Suprapubic skin (tissue), 4 donors: Measurements from ENCODE around the gene FAM78B. TPM values are rescaled to one million over a fixed set of nuclear protein-coding genes. Genes with fewer than 3 reads are reported as not detected.

ENCODE experiments used
- DNase-seq, 2 donors: peaks; one replicate each; pipeline ENCODE4 v3.0.0-alpha.2; 2019; ENCODE audit warnings: low spot score in 2 of 2
- H3K27ac ChIP-seq: fragments of 200-600 bp; sonication (generic); one replicate; pipeline ENCODE4 v1.5.1; 2019
- H3K27me3 ChIP-seq: fragments of 200-600 bp; sonication (generic); one replicate; pipeline ENCODE4 v1.5.1; 2019
- H3K36me3 ChIP-seq: fragments of 200-600 bp; sonication (generic); one replicate; pipeline ENCODE4 v1.5.1; 2019
- H3K4me1 ChIP-seq: fragments of 200-600 bp; sonication (generic); one replicate; pipeline ENCODE4 v1.5.1; 2019
- H3K4me3 ChIP-seq: fragments of 200-600 bp; sonication (generic); one replicate; pipeline ENCODE4 v1.5.1; 2019; ENCODE audit warnings: mild to moderate bottlenecking
- H3K9me3 ChIP-seq: fragments of 200-600 bp; sonication (generic); one replicate; pipeline ENCODE4 v1.5.1; 2019
- EP300 ChIP-seq: sonication (generic); formaldehyde crosslinking; IDR thresholded peaks from one replicate; pipeline ENCODE4 v1.6.1; 2017; ENCODE audit warnings: antibody characterized with exemption
- POLR2A ChIP-seq, 2 donors: fragments of 450-650 bp; IDR thresholded peaks; one replicate each; pipeline ENCODE4 v1.6.1; 2017; ENCODE audit warnings: antibody characterized with exemption in 2 of 2, mild to moderate bottlenecking in 2 of 2, moderate library complexity in 2 of 2
- POLR2AphosphoS5 ChIP-seq, 3 donors: sonication (generic); formaldehyde crosslinking; IDR thresholded peaks; one replicate each; pipeline ENCODE4 v1.6.1; 2017; ENCODE audit warnings: antibody characterized with exemption in 3 of 3
- WGBS: methylation state at CpG from one replicate; pipeline ENCODE4 v1.1.5; 2018; 5-methylcytosine and 5-hydroxymethylcytosine counted together
- total RNA-seq, 4 donors: library from RNA; depleted of rRNA; stranded (reverse); fragments of >200 nt; gene quantifications; one replicate each; pipeline ENCODE4 v1.1.0, GENCODE V29; 2016
- TF ChIP-seq, protein P1 (sequence below), 2 donors: fragments of 200-600 bp in 1 of 2; fragments of 450-650 bp in 1 of 2; sonication (generic) in 1 of 2; IDR thresholded peaks; one replicate each; pipeline ENCODE4 v1.5.1; 2016 to 2019; ENCODE audit warnings: antibody characterized with exemption in 2 of 2, mild to moderate bottlenecking in 1 of 2, moderate library complexity in 1 of 2

FAM78B gene
- total RNA-seq, 4 donors from 2014 or later = 0.72 to 1.9 (median 1.3) TPM

- 76% methylated on average over 8 of the region's 8 CpGs for WGBS
- Histone ChIP-seq H3K27me3 (no peaks in the 10 kb centered on the region), H3K27ac (no peak overlapping the region), H3K9me3 (no peaks in the 10 kb centered on the region), H3K4me3 (no peak overlapping the region), H3K4me1 (peaks cover 12% of the 10 kb centered on the region), H3K36me3 (no peaks in the 10 kb centered on the region)
- DNase-seq = no peak
- TF ChIP-seq EP300 (no peak), POLR2AphosphoS5 (IDR thresholded peaks at IDR 0.05) (no peak), POLR2A (IDR thresholded peaks at IDR 0.05) (no peak)
- TF ChIP-seq, protein P1, sequence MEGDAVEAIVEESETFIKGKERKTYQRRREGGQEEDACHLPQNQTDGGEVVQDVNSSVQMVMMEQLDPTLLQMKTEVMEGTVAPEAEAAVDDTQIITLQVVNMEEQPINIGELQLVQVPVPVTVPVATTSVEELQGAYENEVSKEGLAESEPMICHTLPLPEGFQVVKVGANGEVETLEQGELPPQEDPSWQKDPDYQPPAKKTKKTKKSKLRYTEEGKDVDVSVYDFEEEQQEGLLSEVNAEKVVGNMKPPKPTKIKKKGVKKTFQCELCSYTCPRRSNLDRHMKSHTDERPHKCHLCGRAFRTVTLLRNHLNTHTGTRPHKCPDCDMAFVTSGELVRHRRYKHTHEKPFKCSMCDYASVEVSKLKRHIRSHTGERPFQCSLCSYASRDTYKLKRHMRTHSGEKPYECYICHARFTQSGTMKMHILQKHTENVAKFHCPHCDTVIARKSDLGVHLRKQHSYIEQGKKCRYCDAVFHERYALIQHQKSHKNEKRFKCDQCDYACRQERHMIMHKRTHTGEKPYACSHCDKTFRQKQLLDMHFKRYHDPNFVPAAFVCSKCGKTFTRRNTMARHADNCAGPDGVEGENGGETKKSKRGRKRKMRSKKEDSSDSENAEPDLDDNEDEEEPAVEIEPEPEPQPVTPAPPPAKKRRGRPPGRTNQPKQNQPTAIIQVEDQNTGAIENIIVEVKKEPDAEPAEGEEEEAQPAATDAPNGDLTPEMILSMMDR (IDR thresholded peaks at IDR 0.05) = no peak
Observed at GRCh38 chr1:166087734-166088571, 78.8 kb downstream of the FAM78B start.

GRCh38 chr1:166086113-166086883 lies 80.5 kb downstream of the FAM78B start:
- DNase-seq = no peak
- TF ChIP-seq POLR2A (IDR thresholded peaks at IDR 0.05) = no peak
- no peak for TF ChIP-seq POLR2AphosphoS5 (IDR thresholded peaks at IDR 0.05)
- TF ChIP-seq, protein P1 (IDR thresholded peaks at IDR 0.05) = no peak
- no peak for TF ChIP-seq EP300
- 73% methylated on average over 6 of the region's 6 CpGs for WGBS

GRCh38 chr1:166084613-166085012 lies 82.2 kb downstream of the FAM78B start:
- DNase-seq = no peak
- Histone ChIP-seq H3K27ac (no peak overlapping the region), H3K27me3 (no peaks in the 10 kb centered on the region), H3K9me3 (no peaks in the 10 kb centered on the region), H3K4me1 (peaks cover 14% of the 10 kb centered on the region), H3K36me3 (no peaks in the 10 kb centered on the region), H3K4me3 (no peak overlapping the region)
- 80% methylated on average over 3 of the region's 3 CpGs for WGBS
- TF ChIP-seq, protein P1 (IDR thresholded peaks at IDR 0.05) = no peak
- TF ChIP-seq POLR2A (IDR thresholded peaks at IDR 0.05) (no peak), POLR2AphosphoS5 (IDR thresholded peaks at IDR 0.05) (no peak), EP300 (no peak)

More at GRCh38 chr1:166086113-166086883, 80.5 kb downstream of the FAM78B start:
- Histone ChIP-seq H3K27me3 (no peaks in the 10 kb centered on the region), H3K9me3 (no peaks in the 10 kb centered on the region), H3K27ac (no peak overlapping the region), H3K4me1 (peaks cover 18% of the 10 kb centered on the region), H3K36me3 (no peaks in the 10 kb centered on the region), H3K4me3 (no peak overlapping the region)

DNA sequence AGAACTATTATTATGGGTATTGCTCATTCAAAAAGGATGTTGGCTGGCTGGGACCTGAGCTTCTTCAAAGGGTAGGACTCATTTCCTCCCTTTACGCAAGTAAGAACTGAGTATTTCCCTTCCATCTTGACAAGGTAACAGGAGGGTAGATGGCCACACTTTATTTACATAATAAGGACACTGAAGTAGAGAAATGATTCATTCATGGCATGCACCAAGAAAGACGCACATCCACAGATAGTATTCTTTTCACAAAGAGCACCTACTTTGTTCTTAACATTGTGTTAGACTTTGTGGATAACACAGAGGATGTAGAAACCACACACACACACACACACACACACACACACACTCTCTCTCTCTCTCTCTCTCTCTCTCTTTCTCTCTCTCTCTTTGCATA lies 82.9 kb downstream of the FAM78B start:
- H3K9me3 ChIP-seq = no peaks in the 10 kb centered on the region
- no peak overlapping the region for H3K27ac ChIP-seq
- no peak for TF ChIP-seq POLR2AphosphoS5 (IDR thresholded peaks at IDR 0.05)
- no peak for TF ChIP-seq EP300
- no peak for TF ChIP-seq POLR2A (IDR thresholded peaks at IDR 0.05)
- TF ChIP-seq, protein P1 (IDR thresholded peaks at IDR 0.05) = no peak
- DNase-seq = no peak
- peaks cover 11% of the 10 kb centered on the region for H3K4me1 ChIP-seq
- 40% methylated on average over 2 of the region's 2 CpGs for WGBS
- H3K4me3 ChIP-seq = no peak overlapping the region
- no peaks in the 10 kb centered on the region for H3K27me3 ChIP-seq
- H3K36me3 ChIP-seq = no peaks in the 10 kb centered on the region

DNA sequence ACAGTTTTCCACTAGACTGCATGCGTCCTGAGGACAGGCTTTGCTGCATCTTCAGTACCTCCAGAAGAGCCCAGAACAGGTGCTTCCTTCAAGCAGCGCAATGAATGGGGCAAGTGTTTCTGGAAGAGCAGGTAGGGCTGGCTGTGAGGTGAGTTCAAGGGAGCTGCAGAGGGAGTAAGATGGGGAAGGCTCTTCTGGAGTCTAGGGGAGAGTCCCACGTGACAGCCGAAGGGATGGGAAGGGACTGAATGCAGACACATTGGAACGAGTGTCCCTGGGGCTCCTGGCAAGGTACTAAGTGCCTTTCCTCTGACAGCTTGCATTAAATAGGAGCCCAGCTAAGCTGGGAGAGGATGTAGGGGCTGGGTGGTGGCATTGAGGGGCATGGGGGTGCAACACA lies 84.2 kb downstream of the FAM78B start:
- DNase-seq = no peak
- Histone ChIP-seq H3K27ac (no peak overlapping the region), H3K4me3 (no peak overlapping the region), H3K4me1 (peaks cover 11% of the 10 kb centered on the region), H3K36me3 (no peaks in the 10 kb centered on the region), H3K9me3 (no peaks in the 10 kb centered on the region), H3K27me3 (no peaks in the 10 kb centered on the region)
- 87% methylated on average over 5 of the region's 5 CpGs for WGBS
- TF ChIP-seq EP300 (no peak), POLR2AphosphoS5 (IDR thresholded peaks at IDR 0.05) (no peak)
- TF ChIP-seq, protein P1 (IDR thresholded peaks at IDR 0.05) = no peak
